Measurements from ENCODE around the gene MTPN.

- TF ChIP-seq POLR2A (IDR thresholded peaks at IDR 0.05) = no peak
- TF ChIP-seq CTCF (IDR thresholded peaks at IDR 0.05) = no peak
These were observed 38.6 kb downstream of the MTPN start for GRCh38 chr7:135938563-135938962.

Data from breast epithelium (tissue), 3 donors.